Psoas muscle (tissue), 8 donors: ENCODE data around the gene TESK2. TPM values are rescaled to one million over a fixed set of nuclear protein-coding genes. Genes with fewer than 3 reads are reported as not detected.
"Not testable (repeated sequence)": the region's sequence is repeated elsewhere in the genome, so short reads cannot be mapped to it uniquely, and the experiment has no call there.

Experiments used
- ATAC-seq, 4 donors: fragments of 200-7000 bp; cut with Tn5 transposase; one replicate each; pipeline ENCODE4 v1.9.1; 2020; ENCODE audit warnings: moderate library complexity in 3 of 4, mild to moderate bottlenecking in 2 of 4
- DNase-seq, 2 donors: peaks; one replicate each; pipeline ENCODE4 v3.0.0-alpha.2; 2020
- H3K27ac ChIP-seq: fragments of 200-600 bp; one replicate; pipeline ENCODE4 v1.8.0; 2022
- H3K27me3 ChIP-seq, 3 donors: fragments of 200-600 bp in 1 of 3; one replicate each; pipeline versions ENCODE4 v1.6.1 to v1.8.0; 2013 to 2022; ENCODE audit warnings: low read length in 2 of 3, mild to moderate bottlenecking in 2 of 3, moderate library complexity in 1 of 3; ENCODE audit not compliant: insufficient read depth in 3 of 3
- H3K36me3 ChIP-seq, 2 donors: fragments of 200-600 bp in 1 of 2; one replicate each; pipeline versions ENCODE4 v1.6.1 to v1.8.0; 2013 to 2022; ENCODE audit warnings: low read depth in 1 of 2, mild to moderate bottlenecking in 1 of 2, moderate library complexity in 1 of 2; ENCODE audit not compliant: insufficient read depth in 1 of 2
- H3K4me1 ChIP-seq: fragments of 200-600 bp; one replicate; pipeline ENCODE4 v1.8.0; 2022
- H3K4me3 ChIP-seq: fragments of 200-600 bp; one replicate; pipeline ENCODE4 v1.8.0; 2022; ENCODE audit warnings: mild to moderate bottlenecking
- H3K9me3 ChIP-seq: fragments of 200-600 bp; one replicate; pipeline ENCODE4 v1.8.0; 2022
- CTCF ChIP-seq: fragments of 200-600 bp; IDR thresholded peaks from one replicate; pipeline ENCODE4 v1.8.0; 2022; ENCODE audit warnings: antibody characterized with exemption
- WGBS, 3 donors: extraction: QIAGEN DNeasy Blood & Tissue Kit; methylation state at CpG; one replicate each; pipeline versions ENCODE4 v1.1.6 to v1.1.7; 2013; 5-methylcytosine and 5-hydroxymethylcytosine counted together
- intact Hi-C, 2 donors: fragments of 100-400 bp; cut with DNase I; formaldehyde crosslinking; loops; one replicate each; pipeline versions ENCODE4 v1.11.0 to v1.14.2; 2022
- polyA plus RNA-seq, 3 donors: library from polyadenylated mRNA; stranded (reverse); fragments of 200-250 nt; gene quantifications; one replicate each; pipeline ENCODE4 v1.2.3, GENCODE V29; 2013
- total RNA-seq, 4 donors: library from RNA; stranded (reverse); fragmentation: NEBNext Ultra II Directional in 2 of 4; extraction: Animal tissue kit (Norgen Biotek cat#: 25700) in 2 of 4; gene quantifications; one replicate each; pipeline versions ENCODE4 v1.2.1 to v1.2.4, GENCODE V29; 2021 to 2023
- donor health status: healthy with polysubstance abuse.
- donor health status: DM: no; HTN: no; CAD: no; lungs with moderate emphysema.
- donor health status: Bipolar disorder and iron deficiency.
- donor health status: healthy.
- donor health status: DM: yes; HTN: yes; CAD: no.
- donor health status: DM: no; HTN: no; CAD: no.
- donor health status: DM: no; HTN: no; CAD: no.
- donor health status: DM: yes; HTN: yes; CAD: no.

The TESK2 gene
- total and polyA plus RNA-seq, 7 donors, result 0.73 to 5.0 (median 2.2) TPM

- no peak overlapping the region for H3K4me3 ChIP-seq
- H3K27ac ChIP-seq, result no peak overlapping the region
- ATAC-seq (no peak), DNase-seq (no peak)
- intact Hi-C loops, result no loop called here
- no peaks in the 10 kb centered on the region for H3K27me3 ChIP-seq
- peaks cover 32 to 77% of the 10 kb centered on the region in 2 donors for H3K36me3 ChIP-seq
- peaks cover 17% of the 10 kb centered on the region for H3K4me1 ChIP-seq
- H3K9me3 ChIP-seq, result no peaks in the 10 kb centered on the region
- 58 to 73% (median 58%) methylated on average over 3 of the region's 3 CpGs for WGBS, 3 donors
- no peak for TF ChIP-seq CTCF
These were observed 25.1 kb upstream of the TESK2 start for GRCh38 chr1:45516036-45516435.

GRCh38 chr1:45513532-45514260, 22.7 kb upstream of the TESK2 start:
- not testable (repeated sequence) for DNase-seq, H3K9me3 ChIP-seq, ATAC-seq, H3K4me1 ChIP-seq, H3K27ac ChIP-seq, H3K4me3 ChIP-seq, H3K27me3 ChIP-seq
- H3K36me3 ChIP-seq, result peaks cover 32 to 99% of the 10 kb centered on the region in 2 donors
- intact Hi-C loops, result loop anchor here (2.0 kb wide), 2 partner anchors 55 to 57 kb away; no protein-coding TSS in a partner anchor
- WGBS, 3 donors, result 56 to 69% (median 58%) methylated on average over 8 to 9 of the region's 9 CpGs

- ATAC-seq (peak; percentile 72 to 87 (median 84)), DNase-seq (peak; percentile 43 to 74)
- Histone ChIP-seq H3K27me3 (no peaks in the 10 kb centered on the region), H3K4me1 (peaks cover 3% of the 10 kb centered on the region), H3K27ac (peak overlapping the region; percentile 42), H3K36me3 (peaks cover 31 to 89% of the 10 kb centered on the region in 2 donors), H3K4me3 (no peak overlapping the region), H3K9me3 (no peaks in the 10 kb centered on the region)
- TF ChIP-seq CTCF, result peak; percentile 68
- WGBS, 3 donors, result 93 to 100% (median 100%) methylated on average over 1 of the region's 1 CpG
- intact Hi-C loops, result loop anchor here in 1 of 2 donors (2.0 kb wide), 1 partner anchor 58 kb away; no protein-coding TSS in a partner anchor
These were observed 21.7 kb upstream of the TESK2 start for GRCh38 chr1:45512641-45513054.

GRCh38 chr1:45510972-45511527, 20.1 kb upstream of the TESK2 start:
- no peak for ATAC-seq
- no peak for TF ChIP-seq CTCF
- 80 to 90% (median 82%) methylated on average over 4 of the region's 4 CpGs for WGBS, 3 donors
- Histone ChIP-seq H3K27ac (no peak overlapping the region), H3K27me3 (no peaks in the 10 kb centered on the region), H3K4me3 (no peak overlapping the region), H3K4me1 (no peaks in the 10 kb centered on the region), H3K36me3 (peaks cover 22 to 74% of the 10 kb centered on the region in 2 donors), H3K9me3 (no peaks in the 10 kb centered on the region)
- intact Hi-C loops, result no loop called here
- no peak for DNase-seq
